ENCODE measurements around the gene TMEM8B.
"Not testable (repeated sequence)": the region's sequence is repeated elsewhere in the genome, so short reads cannot be mapped to it uniquely, and the experiment has no call there.

TMEM8B gene

GRCh38 chr9:35869621-35870216, 40.7 kb downstream of the TMEM8B start:
- no peak for DNase-seq

- DNase-seq = no peak
Observed at GRCh38 chr9:35870351-35870923, 41.4 kb downstream of the TMEM8B start, which contains the start of gene OR13J1. Gene OR13J1, minus strand, starts transcription at chr9:35870401. Its CDS starts 0 bp downstream, at chr9:35870401.

GRCh38 chr9:35871545-35871944, 42.5 kb downstream of the TMEM8B start:
- peak; percentile 20 for DNase-seq

GRCh38 chr9:35872505-35872904, 43.5 kb downstream of the TMEM8B start:
- DNase-seq = no peak

GRCh38 chr9:35882263-35882848, 53.3 kb downstream of the TMEM8B start:
- DNase-seq = peak; percentile 45

GRCh38 chr9:35882996-35883395, 54.0 kb downstream of the TMEM8B start:
- DNase-seq = no peak

- DNase-seq = not testable (repeated sequence)
Observed at GRCh38 chr9:35884908-35885307, 55.9 kb downstream of the TMEM8B start.

- DNase-seq = no peak
Observed at GRCh38 chr9:35891646-35892045, 62.6 kb downstream of the TMEM8B start.

GRCh38 chr9:35892051-35892450, 63.0 kb downstream of the TMEM8B start:
- no peak for DNase-seq

GRCh38 chr9:35896570-35896969, 67.5 kb downstream of the TMEM8B start:
- DNase-seq = no peak

- DNase-seq = not testable (repeated sequence)
Observed at GRCh38 chr9:35897376-35898099, 68.5 kb downstream of the TMEM8B start.

GRCh38 chr9:35898337-35898736, 69.3 kb downstream of the TMEM8B start:
- no peak for DNase-seq

- no peak for DNase-seq
Observed at GRCh38 chr9:35899021-35899420, 70.0 kb downstream of the TMEM8B start.

- no peak for DNase-seq
Observed at GRCh38 chr9:35903049-35903448, 74.0 kb downstream of the TMEM8B start.

- DNase-seq = no peak
Observed at GRCh38 chr9:35904338-35904737, 75.3 kb downstream of the TMEM8B start.

GRCh38 chr9:35905051-35905781, 76.2 kb downstream of the TMEM8B start:
- DNase-seq = no peak

- DNase-seq = no peak
Observed at GRCh38 chr9:35905912-35906679, 77.1 kb downstream of the TMEM8B start, which contains the start of gene HRCT1. Gene HRCT1, plus strand, starts transcription at chr9:35906202. Its CDS starts 86 bp downstream, at chr9:35906288.

GRCh38 chr9:35906923-35907699, 78.1 kb downstream of the TMEM8B start:
- no peak for DNase-seq

GRCh38 chr9:35907711-35908503, 78.9 kb downstream of the TMEM8B start:
- no peak for DNase-seq

- no peak for DNase-seq
Observed at GRCh38 chr9:35908504-35909125, 79.6 kb downstream of the TMEM8B start.

All from NCI-H2171 (cell line).